GM19468 (cell line): ENCODE data around the gene MTR.

Experiments used
- ATAC-seq: cut with Tn5 transposase; IDR thresholded peaks from one replicate; pipeline ENCODE4 v1.9.1; 2021; ENCODE audit warnings: mild to moderate bottlenecking, moderate library complexity, moderate number of reproducible peaks; ENCODE audit not compliant: unreplicated experiment; ENCODE audit errors: extremely low read depth

Gene MTR

DNA sequence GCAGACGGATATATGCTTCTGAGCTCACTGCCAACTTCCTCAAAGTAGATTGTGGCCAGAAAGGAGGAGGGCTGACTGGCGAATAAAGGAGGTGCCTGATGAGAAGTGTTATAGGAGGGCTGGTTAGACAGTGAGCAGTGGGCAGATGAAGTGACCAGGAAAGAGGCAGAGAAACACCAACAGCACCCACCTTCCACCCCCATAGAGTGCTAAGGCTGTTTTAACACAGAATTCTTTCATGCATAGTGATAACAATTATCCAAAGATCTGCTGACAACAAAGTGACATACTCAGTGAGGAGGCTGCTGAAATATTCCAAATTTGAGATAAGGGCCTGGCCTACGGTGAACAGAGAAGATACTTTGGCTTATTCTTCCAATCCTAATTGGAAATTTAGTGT is 21.2 kb upstream of the MTR start:
- ATAC-seq = no peak

GRCh38 chr1:236774926-236775325 is 20.2 kb upstream of the MTR start:
- ATAC-seq = no peak

- ATAC-seq = no peak
Measured at GRCh38 chr1:236779312-236779711, 15.8 kb upstream of the MTR start.

- ATAC-seq = no peak
Measured at GRCh38 chr1:236785477-236785876, 9.6 kb upstream of the MTR start.

- no peak for ATAC-seq
Measured at GRCh38 chr1:236786453-236786852, 8.6 kb upstream of the MTR start.

GRCh38 chr1:236794585-236795034 is 482 bp upstream of the MTR start:
- no peak for ATAC-seq

DNA sequence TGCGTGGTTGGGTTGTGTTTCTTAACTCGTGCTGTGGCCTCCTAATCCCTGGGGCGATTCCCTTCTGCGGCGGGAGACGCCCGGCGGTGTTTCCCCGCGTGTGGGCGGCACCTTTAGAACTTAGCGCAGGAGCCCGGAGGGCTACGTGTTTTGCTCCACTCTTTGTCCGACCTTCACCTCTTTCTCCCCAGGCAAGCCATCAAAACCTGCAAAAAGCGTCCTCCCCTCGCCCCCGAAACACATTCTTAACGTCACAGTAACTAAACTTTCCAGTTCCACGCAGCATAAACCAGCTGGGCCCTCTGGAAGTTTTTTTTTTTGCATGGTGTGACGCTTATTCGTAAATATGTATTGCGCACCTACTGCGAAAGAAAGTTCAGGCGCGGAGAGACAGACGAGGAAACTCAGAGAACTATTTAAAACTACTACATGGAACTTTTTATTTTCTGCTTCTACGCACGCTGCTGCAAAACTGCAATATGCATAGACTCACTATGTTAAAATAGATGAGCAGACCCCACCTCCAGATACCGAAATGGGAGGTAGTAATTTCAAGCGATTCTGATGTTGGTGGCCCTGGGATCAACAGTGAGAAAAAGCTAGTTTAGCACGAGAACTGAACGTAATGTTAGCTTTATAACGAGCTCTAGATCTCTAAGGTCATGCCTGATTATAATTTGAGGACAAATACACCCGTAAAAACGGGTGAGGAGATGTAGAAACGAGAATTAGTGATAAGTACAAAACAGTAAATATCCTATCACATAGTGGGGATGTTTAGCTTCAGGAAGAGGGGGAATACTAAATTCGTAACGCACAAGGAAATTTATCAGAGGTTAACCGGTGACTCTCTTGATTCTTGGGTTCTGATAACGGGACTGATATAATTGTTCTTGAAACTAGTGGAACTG is 920 bp downstream of the MTR start:
- ATAC-seq = peak; percentile 5

GRCh38 chr1:236799001-236799400 is 3.9 kb downstream of the MTR start:
- no peak for ATAC-seq

DNA sequence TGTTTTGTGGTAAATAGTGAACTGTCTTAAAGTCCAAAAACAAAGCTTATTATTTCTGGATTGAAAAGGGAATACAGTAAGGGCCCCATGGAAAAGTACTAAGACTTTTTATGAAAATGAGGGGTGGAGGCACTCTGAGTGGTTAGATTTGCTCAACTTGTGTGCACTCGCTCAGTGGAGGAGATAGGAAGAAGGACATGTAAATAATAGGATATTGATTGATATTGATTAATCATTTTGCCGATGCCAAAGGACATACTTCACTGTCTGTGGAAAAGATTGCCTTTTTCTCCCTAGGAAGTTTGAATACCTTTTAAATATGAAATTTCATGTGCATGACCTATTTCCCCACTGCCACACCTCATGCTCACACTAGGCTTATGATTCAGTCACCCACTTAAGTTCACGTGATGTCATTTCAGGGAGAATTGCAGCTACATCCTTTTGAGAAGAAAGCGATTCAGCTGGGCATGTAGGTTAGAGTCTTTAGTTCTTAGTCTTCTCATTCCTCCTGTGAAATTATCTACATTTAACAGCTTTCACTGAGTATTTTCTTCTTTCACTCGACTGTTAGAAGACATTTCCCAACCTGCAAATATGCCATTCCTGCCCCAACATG is 5.0 kb downstream of the MTR start:
- ATAC-seq = no peak

- ATAC-seq = no peak
Measured at GRCh38 chr1:236800623-236801022, 5.5 kb downstream of the MTR start.

GRCh38 chr1:236802264-236802663 is 7.2 kb downstream of the MTR start:
- ATAC-seq = no peak

DNA sequence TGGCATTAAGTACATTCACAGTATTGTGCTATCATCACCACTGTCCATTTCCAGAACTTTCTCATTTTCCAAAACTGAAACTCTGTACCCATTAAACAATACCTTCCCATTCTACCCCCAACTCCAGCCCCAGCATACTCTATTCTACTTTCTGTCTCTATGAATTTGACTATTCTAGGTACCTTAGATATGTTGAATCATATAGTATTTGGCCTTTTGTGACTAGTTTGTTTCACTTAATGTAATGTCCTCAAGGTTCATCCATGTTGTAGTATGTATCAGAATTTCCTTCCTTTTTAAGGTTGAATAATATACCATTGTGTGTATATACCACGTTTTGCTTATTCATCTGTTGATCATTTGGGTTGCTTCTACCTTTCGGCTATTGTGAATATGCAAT is 11.5 kb downstream of the MTR start:
- ATAC-seq = no peak

- ATAC-seq = no peak
Measured at GRCh38 chr1:236808005-236808404, 12.9 kb downstream of the MTR start.

DNA sequence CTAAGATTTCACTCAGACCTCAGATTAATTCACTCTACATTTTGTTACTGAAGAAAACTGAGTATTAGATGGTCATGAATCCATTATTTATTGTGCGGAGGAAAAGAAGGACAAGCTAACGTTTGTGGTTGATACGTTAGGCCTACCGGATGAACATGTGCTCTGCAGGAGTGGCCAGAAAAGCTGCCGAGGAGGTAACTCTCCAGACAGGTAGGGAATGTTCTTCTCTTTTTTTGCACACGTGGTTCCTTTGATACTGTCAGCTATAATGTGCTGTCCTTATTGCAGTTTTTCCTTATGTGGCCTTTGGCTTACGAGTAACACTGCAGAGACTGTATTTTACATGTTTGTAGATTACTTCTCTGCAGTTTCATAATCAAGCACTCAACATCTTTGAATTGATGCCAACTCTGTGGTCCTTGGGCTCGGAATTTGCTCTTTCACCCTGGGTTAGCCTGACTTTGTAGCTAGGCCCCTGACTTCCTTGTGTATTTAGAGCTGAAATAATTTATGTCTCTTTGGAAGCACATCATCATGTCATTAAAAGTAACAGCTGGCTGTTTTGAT is 13.6 kb downstream of the MTR start:
- no peak for ATAC-seq

DNA sequence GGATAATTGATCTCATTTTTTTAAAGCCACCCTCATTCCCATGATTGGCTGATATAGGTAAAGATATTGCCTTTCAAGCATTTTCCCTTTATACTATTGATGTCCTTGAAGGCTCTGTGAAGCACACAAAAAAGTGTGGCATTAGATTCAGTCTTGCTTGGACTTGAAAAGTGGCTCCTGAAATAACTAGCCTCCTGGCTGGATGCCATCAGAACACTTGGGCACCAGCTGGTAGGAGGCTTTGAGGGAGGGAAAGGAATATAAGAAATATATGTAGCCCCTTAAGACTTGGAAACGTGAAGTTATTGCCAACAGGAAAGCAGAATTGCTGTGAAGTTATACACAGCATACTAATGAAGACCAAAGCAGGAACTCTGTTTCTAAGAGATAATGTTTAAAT is 14.1 kb downstream of the MTR start:
- ATAC-seq = no peak

DNA sequence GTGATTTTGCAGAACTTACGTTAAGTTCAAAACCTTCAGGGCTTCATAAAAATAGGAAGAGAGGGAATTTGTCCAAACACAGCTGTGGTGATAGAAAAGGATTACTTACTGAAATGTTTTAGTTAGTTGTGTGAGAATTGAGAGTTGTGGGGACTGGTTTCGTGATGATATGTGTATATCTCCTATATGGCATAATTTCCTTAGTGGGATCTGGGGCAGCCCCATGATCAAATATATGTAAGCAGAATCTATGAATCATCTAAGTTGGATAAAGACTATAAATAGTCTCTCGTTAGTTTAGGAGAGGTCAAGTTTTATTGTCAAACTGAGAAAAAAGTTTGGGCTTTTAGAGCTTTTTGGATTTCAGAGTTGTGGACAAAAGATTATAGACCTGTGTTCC is 14.9 kb downstream of the MTR start:
- ATAC-seq = no peak

GRCh38 chr1:236812334-236813030 is 17.4 kb downstream of the MTR start:
- ATAC-seq = no peak

DNA sequence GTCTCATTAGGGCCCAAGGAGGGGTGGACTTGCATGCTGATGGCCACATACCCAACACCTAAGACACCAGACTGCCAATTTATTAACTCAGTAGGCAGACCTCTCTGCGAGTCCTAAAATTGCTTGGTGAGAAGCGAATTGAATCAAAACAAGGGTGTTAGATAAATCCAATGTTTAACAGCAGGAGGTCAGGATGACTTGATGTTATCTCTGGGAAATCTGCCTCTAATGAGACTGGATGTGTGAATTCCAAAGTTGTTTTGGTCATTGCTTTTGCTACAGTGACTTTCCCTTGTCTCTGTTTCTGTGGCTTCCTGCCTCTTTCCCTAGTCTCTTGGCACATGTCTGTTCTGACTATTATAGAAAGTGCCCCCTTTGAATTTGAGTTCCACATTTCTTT is 20.8 kb downstream of the MTR start:
- no peak for ATAC-seq

DNA sequence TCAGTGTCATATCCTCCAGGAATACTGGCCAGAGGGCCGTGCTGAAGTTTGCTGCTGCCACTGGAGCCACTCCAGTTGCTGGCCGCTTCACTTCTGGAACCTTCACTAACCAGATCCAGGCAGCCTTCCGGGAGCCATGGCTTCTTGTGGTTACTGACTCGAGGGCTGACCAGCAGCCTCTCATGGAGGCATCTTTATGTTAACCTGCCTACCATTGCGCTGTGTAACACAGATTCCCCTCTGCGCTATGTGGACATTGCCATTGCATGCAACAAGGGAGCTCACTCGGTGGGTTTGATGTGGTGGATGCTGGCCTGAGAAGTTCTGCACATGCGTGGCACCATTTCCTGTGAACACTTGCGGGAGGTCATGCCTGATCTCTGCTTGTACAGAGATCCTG is 24.8 kb downstream of the MTR start:
- ATAC-seq = no peak

GRCh38 chr1:236821091-236821627 is 26.1 kb downstream of the MTR start:
- no peak for ATAC-seq

- ATAC-seq = no peak
Measured at GRCh38 chr1:236823559-236823958, 28.5 kb downstream of the MTR start.
